ENCODE measurements around the gene DRC3.

The DRC3 gene

DNA sequence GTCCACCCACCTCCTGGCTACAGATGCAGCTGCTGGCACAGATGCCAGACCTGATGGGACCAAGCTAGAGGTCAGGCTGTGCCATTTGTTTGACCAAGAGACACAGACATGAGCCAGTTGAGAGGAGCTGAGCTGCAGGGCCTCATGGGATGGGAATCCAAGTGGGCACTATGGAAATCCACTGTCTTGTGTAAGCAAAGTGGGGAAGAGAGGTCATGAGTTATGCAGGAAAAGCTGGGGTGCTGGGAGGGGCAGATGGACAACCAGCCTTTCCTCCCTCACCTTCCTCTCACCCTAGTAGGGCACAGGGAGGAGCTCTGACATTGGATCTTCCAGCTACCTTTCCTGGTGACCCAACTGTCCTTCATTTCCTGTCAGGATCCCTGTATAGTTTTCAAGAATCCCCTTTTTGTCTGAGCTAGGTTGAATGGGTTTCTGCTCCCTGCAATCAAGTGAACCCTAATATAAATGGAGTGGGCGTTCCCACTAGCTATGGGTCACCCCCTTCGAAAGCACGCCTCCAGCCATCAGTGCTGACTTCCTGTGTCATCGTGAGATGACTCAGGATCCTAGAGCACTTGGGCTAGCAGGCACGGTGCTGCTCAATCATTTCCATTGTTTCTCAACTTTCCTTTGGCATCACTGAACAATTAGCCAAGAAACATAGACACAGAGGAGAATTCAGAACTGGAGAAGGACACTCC is 52.7 kb downstream of the DRC3 start:
- DNase-seq (ENCODE audit: low read depth), result peak; percentile 52

GRCh38 chr17:18025945-18026776 is 53.5 kb downstream of the DRC3 start:
- DNase-seq (ENCODE audit: low read depth), result peak; percentile 82

DNA sequence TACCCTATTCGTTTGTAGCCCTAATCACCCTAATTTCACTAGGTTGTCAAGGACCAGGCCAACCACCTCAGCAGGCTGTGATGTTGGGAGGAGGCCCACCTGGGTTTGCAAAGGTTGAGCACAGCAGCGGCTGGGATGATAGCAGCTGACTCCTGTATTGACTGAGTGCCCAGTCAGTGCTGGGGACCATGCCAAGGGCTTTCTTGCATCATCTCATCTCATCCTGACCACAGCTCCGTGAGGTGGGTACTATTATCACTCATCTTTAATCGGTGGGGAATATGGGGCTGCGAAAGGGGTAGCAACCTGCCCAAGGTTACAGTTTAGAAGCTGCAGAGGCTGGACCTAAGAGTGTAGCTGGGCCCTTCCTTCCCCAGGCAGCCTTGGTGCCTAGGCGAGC is 54.6 kb downstream of the DRC3 start:
- no peak for DNase-seq (ENCODE audit: low read depth)

DNA sequence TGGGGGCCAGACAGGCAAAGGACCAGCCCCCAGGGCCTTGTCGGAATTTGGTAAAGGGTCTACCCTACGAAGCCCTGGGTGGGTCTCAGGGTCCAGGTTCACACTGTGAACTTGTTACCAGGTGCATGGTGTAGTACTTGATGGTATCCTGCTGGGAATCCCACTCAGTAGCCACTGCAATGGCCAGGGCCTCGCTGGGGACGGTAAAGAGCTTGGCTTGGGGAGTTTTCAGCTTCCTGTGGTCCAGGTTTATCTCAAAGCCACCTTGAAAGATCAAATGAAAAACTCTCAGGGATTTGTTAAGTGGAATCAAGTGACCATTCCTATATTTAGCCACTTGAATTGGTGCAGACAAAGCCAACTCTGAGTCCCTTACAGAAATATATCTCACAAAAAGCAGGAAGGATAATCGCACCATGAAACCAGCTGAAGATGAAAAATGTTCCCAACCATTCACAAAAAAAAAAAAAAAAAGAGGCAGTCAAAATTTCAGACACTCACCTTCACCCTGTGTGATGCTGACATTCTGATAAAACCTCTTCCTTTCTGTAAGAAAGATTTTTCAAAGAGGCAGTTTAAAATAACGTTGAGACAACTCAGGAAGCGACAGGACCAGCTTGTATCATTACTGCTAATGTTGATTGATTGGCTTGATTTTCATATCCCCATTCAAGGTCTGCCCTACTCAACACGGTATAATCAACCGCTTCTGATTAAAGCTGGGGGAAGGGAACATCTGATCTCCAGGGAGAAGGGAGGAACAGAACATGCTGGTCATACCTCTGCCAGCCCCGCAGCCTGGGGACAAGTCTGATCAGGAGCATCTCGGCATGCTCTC is 55.7 kb downstream of the DRC3 start:
- no peak for DNase-seq (ENCODE audit: low read depth)

DNA sequence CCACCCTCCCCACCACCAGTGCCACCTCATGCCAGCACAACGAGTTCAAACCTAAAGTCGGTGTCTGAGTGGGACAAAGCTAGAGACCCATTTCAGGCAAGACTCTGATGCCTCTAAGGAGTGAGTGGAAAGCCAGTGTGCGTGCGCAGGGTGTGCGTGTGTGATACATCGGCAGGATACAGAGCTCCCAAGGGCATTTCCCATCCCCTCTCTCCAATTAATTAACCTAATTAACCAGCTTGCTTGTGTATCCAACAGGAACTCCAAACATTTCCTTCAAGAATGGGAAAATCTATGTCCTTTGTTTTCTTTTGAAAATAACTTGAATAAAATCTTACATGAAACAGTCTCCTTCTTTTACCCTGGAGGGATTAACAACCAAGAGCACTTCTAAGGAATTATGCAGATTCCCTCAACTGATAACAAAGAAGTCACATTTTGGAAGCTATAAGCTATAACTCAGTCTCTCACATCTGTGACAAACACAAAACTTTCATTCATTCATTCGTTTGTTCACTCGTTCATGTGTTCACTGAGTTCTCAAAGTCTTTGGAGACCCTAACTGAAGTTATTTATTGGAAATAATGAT is 56.4 kb downstream of the DRC3 start:
- DNase-seq (ENCODE audit: low read depth), result no peak

DNA sequence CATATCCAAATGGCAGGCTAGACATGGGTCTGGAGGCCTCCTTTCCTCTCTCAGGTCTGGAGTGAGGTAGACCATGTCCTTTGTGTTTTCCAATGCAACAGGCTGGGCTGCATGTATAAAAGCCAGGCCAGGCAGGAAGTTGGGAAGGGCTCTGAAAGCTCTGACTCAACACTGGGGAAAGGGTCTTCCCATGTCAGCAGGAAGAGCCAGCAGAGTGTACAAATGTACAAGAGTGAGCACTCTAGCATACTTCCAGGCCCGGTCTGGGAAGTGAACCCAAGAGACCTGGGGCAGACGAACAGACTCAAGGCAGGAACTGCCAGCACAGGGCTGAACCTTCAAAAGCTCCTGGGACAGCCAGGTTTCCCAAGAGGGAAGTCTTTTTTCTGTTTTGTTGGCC is 59.3 kb downstream of the DRC3 start:
- DNase-seq (ENCODE audit: low read depth), result peak; percentile 43

DNA sequence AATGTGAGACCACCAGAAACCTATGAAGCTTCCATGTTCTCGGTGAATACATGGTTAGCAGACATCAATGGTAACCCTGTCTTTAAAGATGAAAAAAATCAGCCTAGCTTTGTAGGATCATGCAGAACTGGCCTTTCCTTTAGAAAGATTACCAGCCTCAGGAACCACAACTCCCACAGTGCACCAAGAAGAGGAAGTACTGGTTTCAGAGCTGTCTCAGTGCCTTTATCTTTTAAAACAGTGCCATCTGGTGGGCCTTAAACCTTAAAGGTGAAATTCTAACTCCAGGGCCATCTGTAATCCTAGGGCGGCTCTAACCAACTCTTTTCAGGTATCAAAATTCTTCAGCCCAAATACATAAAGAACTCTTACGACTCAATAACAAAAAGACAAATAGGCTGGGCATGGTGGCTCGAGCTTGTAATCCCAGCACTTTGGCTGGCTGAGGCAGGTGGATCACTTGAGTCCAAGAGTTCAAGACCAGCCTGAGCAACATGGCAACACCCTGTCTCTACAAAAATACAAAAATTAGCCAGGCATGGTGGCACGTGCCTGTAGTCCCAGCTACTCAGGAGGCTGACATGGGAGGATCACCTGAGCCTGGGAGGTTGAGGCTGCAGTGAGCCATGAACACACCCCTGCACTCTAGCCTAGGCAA is 60.9 kb downstream of the DRC3 start:
- peak; percentile 86 for DNase-seq (ENCODE audit: low read depth)

GRCh38 chr17:18035704-18036103 is 63.0 kb downstream of the DRC3 start:
- no peak for DNase-seq (ENCODE audit: low read depth)

- DNase-seq (ENCODE audit: low read depth), result no peak
These were observed 64.8 kb downstream of the DRC3 start for GRCh38 chr17:18037486-18037885.

GRCh38 chr17:18038149-18038850 is 65.6 kb downstream of the DRC3 start:
- DNase-seq (ENCODE audit: low read depth), result peak; percentile 24

- DNase-seq (ENCODE audit: low read depth), result peak; percentile 99
These were observed 66.3 kb downstream of the DRC3 start, which contains the start of the genes ATPAF2 and GID4 for GRCh38 chr17:18038861-18039534. Gene ATPAF2, minus strand, starts transcription at chr17:18039168. Its CDS starts 155 bp downstream, at chr17:18039013. Gene GID4, plus strand, starts transcription at chr17:18039408. Its CDS starts 57 bp downstream, at chr17:18039465.

DNA sequence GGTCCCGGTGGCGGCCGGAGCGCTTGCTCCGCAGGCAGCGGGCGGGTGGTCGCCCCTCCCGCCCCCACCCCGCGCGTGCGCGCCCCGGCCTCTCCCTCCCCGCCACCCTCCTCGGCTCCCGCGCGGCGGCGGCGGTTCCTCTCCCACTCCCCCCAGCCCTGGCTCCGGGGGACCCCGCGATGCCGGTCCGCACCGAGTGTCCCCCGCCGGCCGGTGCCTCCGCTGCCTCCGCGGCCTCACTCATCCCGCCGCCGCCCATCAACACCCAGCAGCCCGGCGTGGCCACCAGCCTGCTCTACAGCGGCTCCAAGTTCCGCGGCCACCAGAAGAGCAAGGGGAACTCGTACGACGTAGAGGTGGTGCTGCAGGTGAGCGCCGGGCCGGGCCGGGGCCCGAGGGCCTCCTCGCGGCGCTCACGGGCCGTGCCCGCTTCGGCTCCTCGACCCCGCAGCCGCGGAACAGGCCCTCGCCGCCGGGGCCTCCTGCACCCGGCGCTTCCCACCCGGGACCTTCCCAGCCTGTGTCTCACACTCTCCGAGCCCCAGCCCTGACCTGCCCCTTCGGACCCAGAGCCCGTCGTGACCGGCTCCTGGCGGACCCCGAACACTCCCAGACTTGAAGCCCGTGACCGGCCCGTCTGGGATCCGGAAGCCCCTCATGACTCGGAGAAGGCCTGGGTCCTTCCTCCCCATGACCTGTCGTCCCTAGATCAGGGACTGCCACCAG is 67.0 kb downstream of the DRC3 start:
- peak; percentile 17 for DNase-seq (ENCODE audit: low read depth)

GRCh38 chr17:18040261-18040858 is 67.7 kb downstream of the DRC3 start:
- DNase-seq (ENCODE audit: low read depth), result no peak

DNA sequence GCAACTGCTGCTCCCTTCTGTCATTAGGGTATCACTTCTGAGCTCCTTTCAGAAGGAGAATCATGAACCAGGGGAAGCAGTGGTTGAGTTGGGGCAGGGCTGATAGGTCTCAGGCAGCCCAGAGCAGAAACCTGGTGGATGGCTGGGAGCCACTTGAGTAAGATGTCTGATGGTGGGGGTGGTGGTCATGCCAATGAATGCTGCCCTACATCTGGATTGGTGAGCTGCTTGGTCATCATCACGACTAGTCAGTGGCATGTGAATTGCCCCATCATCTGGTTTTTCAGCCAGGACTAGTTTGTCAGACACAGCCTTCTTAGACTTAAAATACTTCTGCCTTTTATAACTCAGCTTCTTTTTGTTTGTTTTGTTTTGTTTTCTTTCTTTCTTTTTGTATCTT is 69.1 kb downstream of the DRC3 start:
- DNase-seq (ENCODE audit: low read depth), result peak; percentile 65

DNA sequence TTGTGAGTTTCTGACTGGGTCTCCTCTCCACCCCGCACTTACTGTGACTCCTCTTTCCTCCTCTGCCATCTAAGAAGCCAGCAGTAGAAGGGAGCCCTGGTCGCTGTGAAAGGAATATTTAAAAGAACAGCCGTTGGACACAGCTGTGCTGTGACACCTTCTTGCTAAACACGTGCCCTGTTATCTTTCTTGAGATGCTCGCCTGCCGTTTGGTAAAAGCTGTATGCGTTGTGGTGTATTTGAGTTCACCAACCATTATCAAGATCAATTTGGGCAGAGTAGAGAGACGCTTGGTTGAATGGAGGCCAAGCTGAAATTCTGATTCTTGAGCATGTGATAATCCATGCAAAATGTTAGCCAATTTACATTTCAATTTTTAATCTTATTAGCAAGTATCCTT is 70.3 kb downstream of the DRC3 start:
- DNase-seq (ENCODE audit: low read depth), result no peak

GRCh38 chr17:18043491-18043890 is 70.8 kb downstream of the DRC3 start:
- DNase-seq (ENCODE audit: low read depth), result peak; percentile 27

DNA sequence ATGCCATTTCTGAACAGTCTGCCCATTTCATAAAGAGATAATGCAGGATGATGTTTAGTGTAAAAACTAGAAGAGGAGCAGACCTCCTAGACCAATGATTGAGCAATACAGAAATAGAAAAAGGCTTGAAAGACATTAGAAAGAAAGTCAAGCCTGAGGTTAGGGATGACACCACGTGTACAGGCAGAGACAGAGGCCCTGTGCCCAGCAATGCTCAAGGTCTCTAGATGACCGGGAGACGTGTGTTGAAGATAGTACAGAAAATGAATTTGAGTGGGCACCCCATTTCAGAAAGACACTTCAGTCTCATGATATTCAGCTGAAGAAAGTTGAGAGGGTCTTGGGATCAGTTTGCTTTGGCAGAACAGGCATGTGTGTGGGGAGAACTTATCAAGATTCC is 71.9 kb downstream of the DRC3 start:
- no peak for DNase-seq (ENCODE audit: low read depth)

DNA sequence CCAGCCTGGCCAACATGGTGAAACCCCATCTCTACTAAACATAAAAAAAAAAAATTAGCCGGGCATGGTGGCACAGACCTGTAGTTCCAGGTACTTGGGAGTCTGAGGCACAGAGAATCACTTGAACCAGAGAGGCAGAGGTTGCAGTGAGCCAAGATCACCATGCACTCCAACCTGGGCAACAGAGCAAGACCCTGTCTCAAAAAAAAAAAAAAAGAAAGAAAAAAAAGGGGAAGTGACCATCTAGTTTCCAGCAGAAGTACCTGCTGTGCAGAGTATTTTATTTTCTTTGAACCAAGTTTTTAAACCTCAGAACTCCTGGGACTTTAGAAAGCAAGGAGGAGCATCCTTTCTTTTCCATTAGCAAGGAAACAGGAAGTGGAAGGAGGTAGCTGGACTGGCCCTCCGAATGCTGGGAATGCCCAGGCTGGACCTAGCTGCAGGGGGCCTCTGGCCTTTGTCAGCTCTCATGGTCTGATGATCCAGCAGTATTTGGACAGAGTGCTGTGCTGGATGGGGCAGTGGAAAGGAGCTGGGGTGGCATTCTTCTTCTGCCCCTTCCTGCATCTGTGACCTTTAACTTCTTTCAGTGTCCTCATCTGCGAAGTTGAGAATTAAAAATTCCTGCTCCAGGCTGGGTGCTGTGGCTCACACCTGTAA is 73.2 kb downstream of the DRC3 start:
- DNase-seq (ENCODE audit: low read depth), result no peak

DNA sequence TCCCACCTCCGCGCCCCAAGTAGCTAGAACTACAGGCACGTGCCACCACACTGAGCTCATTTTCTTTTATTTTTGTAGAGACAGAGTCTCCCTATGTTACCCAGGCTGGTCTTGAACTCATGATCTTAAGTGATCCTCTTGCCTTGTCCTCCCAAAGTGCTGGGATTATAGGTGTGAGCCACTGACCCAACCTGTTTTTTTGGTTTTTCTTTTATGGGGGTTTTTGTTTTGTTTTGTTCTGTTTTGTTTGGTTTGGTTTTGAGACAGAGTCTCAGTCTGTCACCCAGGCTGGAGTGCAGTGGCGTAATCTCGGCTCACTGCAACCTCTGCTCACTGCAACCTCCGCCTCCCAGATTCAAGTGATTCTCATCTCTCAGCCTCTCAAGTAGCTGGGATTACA is 82.9 kb downstream of the DRC3 start:
- DNase-seq (ENCODE audit: low read depth), result no peak

All from iris pigment epithelial cell (primary cell).